ENCODE results near the gene GPR142.

DNA sequence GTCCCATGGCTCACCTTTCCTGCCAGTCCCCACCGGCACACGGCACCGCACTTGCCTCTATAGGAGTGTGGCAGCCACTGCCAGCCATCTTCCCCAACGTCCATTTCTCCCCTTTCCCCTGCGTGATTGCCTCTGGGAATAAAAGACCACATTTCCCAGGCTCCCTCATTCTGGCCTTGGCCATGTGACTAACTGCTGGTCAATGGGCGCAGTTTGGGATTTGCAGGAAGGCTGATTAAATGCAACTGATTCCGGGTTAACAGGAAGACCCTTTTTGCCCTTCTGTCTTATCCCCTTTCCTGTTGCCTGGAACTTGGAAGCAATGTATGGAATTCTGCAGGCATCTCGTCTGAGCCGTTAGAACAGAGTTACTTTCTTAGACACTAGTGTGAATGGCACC lies 8.6 kb upstream of the GPR142 start:
- no peak for TF ChIP-seq CTCF (IDR thresholded peaks at IDR 0.05)
- no peak for TF ChIP-seq POLR2AphosphoS5 (IDR thresholded peaks at IDR 0.05)
- no peak for TF ChIP-seq POLR2A (IDR thresholded peaks at IDR 0.05)

Data from stomach (tissue), 4 donors.